HFFc6 (cell line): Measurements from ENCODE around the gene ZBTB47. TPM values are rescaled to one million over a fixed set of nuclear protein-coding genes. Genes with fewer than 3 reads are reported as not detected.

Source experiments
- DNase-seq: peaks from one replicate; pipeline ENCODE4 v3.0.0-alpha.2; 2018
- H3K27ac Mint-ChIP-seq: 2 replicates; pipeline ENCODE4 v1.8.0; 2020; ENCODE audit warnings: mild to moderate bottlenecking, mixed read lengths
- H3K27me3 Mint-ChIP-seq: 2 replicates; pipeline ENCODE4 v1.8.0; 2021; ENCODE audit warnings: mild to moderate bottlenecking, moderate library complexity, mixed read lengths; ENCODE audit not compliant: insufficient read depth
- H3K36me3 Mint-ChIP-seq: 2 replicates; pipeline ENCODE4 v1.8.0; 2021; ENCODE audit warnings: low read depth, mixed read lengths
- H3K4me1 Mint-ChIP-seq: 2 replicates; pipeline ENCODE4 v1.8.0; 2020; ENCODE audit warnings: low read depth, mixed read lengths
- H3K4me3 Mint-ChIP-seq: 2 replicates; pipeline ENCODE4 v1.8.0; 2020; ENCODE audit warnings: mild to moderate bottlenecking, moderate library complexity, mixed read lengths
- H3K9me3 Mint-ChIP-seq: 2 replicates; pipeline ENCODE4 v1.8.0; 2020; ENCODE audit warnings: mild to moderate bottlenecking, mixed read lengths
- CTCF ChIP-seq: fragments of 200-600 bp; sonication (generic); IDR thresholded peaks from 2 replicates; pipeline ENCODE4 v1.5.0; 2021; ENCODE audit warnings: antibody characterized with exemption, mild to moderate bottlenecking
- total RNA-seq, 6 experiments: library from RNA; stranded (reverse); fragmentation: NEBNext Ultra II Directional; extraction: Animal tissue kit (Norgen Biotek cat#: 25700); gene quantifications; 2 replicates in 1 of 6; 3 replicates in 5 of 6; pipeline ENCODE4 v1.2.3, GENCODE V29; 2021

ZBTB47 gene
- total RNA-seq, 6 experiments from 2014 or later: 26.3 to 35.7 (median 29.3) TPM

DNA sequence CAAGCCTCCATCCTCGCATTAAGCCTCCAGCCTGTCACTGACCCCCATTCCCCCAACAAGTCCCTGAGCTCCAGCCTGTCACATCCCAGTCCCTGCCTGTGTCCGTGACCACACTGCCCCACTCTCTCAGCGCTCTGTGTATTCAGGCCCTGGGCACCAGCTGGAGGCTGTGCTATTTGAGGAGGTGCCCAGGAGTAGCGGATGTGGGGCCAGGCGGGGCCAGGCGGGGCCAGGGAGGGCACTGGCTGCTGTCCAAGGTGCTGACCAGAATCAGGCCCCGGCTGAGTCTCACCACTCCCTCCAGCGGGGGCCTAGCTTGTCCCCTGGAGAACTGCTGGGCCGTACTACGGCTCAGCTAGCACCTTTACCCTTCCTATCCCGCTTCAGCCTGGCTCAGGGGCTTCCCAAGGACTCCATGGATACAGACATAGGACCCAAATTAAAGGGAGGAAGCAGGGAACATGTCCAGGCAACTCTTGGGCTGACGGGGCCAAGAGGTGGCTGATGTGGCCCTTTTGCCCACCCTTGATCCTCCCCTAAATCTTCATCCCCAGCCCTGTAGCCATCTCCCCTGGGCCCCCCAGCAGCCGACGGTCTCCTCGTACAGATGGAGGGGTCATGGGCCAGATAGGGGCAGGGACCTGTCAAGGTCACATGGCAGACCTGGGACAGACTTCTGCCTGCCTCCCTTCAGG, 48.0 kb downstream of the ZBTB47 start:
- Mint-ChIP-seq H3K9me3 (no peaks in the 10 kb centered on the region), H3K27ac (no peak overlapping the region), H3K4me1 (peaks cover 6% of the 10 kb centered on the region; the same call in 1 of the 2 replicates), H3K36me3 (no peaks in the 10 kb centered on the region), H3K4me3 (no peak overlapping the region), H3K27me3 (peaks cover 17% of the 10 kb centered on the region)
- no peak for DNase-seq
- TF ChIP-seq CTCF: no peak

DNA sequence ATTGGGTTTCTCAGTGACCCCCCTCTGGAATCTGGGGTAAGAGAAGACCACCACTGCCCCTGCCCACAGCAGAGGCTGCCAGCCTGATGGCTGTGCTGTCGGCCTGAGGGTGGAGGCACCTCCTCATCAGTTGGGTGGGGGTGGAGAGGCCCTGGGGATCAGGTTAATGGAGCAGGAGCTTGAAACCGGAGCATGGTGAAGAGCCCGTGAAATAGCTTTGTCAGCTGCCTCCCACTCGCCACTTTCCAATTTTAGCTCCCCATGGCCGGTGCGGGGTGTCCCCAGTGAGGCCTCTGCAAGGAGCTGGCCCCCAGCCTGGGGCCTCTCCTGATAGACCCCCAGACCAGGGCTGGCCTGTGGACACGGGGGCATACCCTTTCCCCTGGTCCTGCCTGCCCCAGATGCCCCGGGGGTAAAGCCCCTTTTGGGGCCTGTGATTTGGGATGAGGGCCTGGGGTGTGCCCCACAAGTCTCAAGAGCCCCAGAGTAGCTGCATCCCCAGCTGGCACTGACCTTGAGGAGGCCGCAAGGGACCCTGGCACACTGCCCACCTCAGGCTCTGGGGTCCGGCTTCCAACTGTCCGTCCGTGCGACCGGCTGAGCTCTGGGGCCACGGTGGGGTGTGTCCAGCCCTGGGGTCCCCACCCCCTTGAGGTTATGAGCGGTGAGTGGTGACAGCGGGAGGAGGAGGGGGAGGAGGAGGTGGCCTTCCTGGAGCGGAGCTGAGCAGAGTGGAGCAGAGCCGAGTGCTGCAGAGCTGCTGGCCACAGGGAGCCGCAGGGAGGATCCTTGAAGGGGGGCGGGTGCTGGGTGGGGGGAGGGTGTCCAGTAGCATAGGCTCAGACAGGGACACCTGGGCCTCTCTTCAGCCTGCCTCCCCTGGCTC, 48.8 kb downstream of the ZBTB47 start, which contains the start of gene HHATL:
Gene HHATL (minus strand): TSS at position 733 of the 886 bp plus-strand sequence. CDS start 1,972 bp downstream, outside the sequence.
- Mint-ChIP-seq H3K36me3 (no peaks in the 10 kb centered on the region), H3K9me3 (no peaks in the 10 kb centered on the region), H3K4me3 (no peak within 1 kb of the TSS), H3K27me3 (peaks cover 19% of the 10 kb centered on the region), H3K4me1 (peaks cover 6% of the 10 kb centered on the region; the same call in 1 of the 2 replicates), H3K27ac (no peak within 1 kb of the TSS)
- no peak for TF ChIP-seq CTCF
- DNase-seq: no peak

- no peaks in the 10 kb centered on the region for H3K9me3 Mint-ChIP-seq
- TF ChIP-seq CTCF: no peak
- H3K27ac Mint-ChIP-seq: no peak overlapping the region
- peaks cover 21% of the 10 kb centered on the region for H3K27me3 Mint-ChIP-seq
- no peaks in the 10 kb centered on the region for H3K36me3 Mint-ChIP-seq
- no peak for DNase-seq
- no peak overlapping the region for H3K4me3 Mint-ChIP-seq
- H3K4me1 Mint-ChIP-seq: peaks cover 6% of the 10 kb centered on the region; the same call in 1 of the 2 replicates
Observed at GRCh38 chr3:42702982-42703694, 49.6 kb downstream of the ZBTB47 start.

DNA sequence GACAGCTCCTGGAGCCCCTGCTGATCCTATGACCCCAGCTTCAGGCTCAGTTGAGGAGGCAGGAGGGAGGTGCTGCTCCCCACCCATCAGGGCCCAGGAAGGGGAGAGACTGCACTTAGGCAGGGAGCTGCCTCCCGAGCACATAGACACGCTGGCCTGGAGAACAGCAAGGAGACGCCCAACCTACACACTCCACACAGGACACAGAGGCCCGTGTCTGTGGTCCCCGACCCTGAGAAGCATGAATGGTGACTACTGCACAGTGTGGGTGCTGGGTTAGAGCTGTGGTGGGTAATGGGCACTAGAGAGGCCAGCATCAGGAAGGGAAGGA, 50.2 kb downstream of the ZBTB47 start:
- peaks cover 6% of the 10 kb centered on the region; the same call in 1 of the 2 replicates for H3K4me1 Mint-ChIP-seq
- no peak overlapping the region for H3K27ac Mint-ChIP-seq
- peaks cover 25% of the 10 kb centered on the region for H3K27me3 Mint-ChIP-seq
- no peak overlapping the region for H3K4me3 Mint-ChIP-seq
- H3K9me3 Mint-ChIP-seq: no peaks in the 10 kb centered on the region
- TF ChIP-seq CTCF: no peak
- no peaks in the 10 kb centered on the region for H3K36me3 Mint-ChIP-seq
- no peak for DNase-seq

DNA sequence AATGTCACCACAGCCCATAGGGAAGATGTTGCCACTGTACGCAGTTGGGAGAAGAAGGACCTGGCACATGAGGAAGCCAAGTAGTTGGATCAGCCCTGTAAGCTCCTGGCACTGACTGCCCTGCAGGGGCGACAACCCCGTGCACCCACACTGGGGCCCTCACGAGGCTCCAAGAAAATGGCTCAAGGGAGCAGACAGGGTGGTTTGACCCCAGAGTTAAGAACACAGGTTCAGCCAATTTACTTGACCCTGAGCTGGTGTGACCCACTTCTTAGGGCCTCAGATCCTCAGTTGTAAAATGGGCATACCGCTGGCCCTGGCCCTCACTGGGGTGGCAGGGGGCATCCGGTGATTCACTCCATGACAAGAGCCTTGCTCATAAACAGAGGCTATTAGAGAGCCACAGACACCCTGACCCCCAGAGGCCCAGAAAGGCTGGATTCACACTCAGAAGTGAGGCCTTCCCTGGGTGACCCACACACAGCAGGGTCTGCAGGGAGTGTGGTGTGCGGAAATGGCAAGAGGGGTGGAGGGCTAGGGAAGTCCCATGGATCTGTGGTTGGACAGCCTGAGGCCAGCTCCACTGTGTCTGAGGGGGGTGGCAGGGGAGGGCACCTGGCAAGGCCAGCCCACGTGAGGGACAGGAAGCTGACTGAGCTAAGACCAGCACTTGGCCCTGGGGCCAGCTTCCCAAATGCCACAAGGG, 50.8 kb downstream of the ZBTB47 start:
- no peak overlapping the region for H3K27ac Mint-ChIP-seq
- H3K27me3 Mint-ChIP-seq: peaks cover 31% of the 10 kb centered on the region
- TF ChIP-seq CTCF: no peak
- H3K4me1 Mint-ChIP-seq: peaks cover 6% of the 10 kb centered on the region; the same call in 1 of the 2 replicates
- no peak for DNase-seq
- H3K9me3 Mint-ChIP-seq: no peaks in the 10 kb centered on the region
- H3K36me3 Mint-ChIP-seq: no peaks in the 10 kb centered on the region
- H3K4me3 Mint-ChIP-seq: no peak overlapping the region
